C4-2B (cell line): Measurements from ENCODE around the gene TMTC2.

Experiments
- H3K27ac ChIP-seq: fragments of 450-650 bp; 2 replicates; pipeline ENCODE4 v1.5.1; 2017
- ZFX ChIP-seq: fragments of 450-650 bp; IDR thresholded peaks from 2 replicates; pipeline ENCODE4 v1.6.1; 2017
- TF ChIP-seq, protein P1 (sequence below): fragments of 450-650 bp; conservative IDR thresholded peaks from 2 replicates; pipeline ENCODE4 v1.5.1; 2017; ENCODE audit warnings: mild to moderate bottlenecking

TMTC2 gene

DNA sequence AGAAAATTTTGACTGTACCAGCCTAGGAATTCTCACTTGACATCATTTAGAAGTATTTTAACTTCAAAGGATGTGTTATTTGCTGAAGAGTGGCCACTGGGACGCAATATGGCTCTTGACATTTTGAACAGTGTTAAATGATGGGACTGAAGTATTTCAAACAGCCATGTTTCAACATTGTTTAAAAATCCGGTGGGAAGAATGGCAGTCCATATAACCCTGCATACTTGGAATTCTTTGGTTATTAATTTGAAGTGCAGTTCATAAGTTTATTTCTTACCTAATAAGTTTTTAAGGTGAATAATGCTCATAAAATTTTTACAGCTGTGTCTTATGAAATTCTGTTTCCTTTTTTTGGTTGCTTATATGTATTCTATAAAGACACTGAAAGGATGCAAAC is 8.3 kb downstream of the TMTC2 start:
- H3K27ac ChIP-seq: no peak overlapping the region
- TF ChIP-seq, protein P1, sequence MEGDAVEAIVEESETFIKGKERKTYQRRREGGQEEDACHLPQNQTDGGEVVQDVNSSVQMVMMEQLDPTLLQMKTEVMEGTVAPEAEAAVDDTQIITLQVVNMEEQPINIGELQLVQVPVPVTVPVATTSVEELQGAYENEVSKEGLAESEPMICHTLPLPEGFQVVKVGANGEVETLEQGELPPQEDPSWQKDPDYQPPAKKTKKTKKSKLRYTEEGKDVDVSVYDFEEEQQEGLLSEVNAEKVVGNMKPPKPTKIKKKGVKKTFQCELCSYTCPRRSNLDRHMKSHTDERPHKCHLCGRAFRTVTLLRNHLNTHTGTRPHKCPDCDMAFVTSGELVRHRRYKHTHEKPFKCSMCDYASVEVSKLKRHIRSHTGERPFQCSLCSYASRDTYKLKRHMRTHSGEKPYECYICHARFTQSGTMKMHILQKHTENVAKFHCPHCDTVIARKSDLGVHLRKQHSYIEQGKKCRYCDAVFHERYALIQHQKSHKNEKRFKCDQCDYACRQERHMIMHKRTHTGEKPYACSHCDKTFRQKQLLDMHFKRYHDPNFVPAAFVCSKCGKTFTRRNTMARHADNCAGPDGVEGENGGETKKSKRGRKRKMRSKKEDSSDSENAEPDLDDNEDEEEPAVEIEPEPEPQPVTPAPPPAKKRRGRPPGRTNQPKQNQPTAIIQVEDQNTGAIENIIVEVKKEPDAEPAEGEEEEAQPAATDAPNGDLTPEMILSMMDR: no peak
- no peak for TF ChIP-seq ZFX

DNA sequence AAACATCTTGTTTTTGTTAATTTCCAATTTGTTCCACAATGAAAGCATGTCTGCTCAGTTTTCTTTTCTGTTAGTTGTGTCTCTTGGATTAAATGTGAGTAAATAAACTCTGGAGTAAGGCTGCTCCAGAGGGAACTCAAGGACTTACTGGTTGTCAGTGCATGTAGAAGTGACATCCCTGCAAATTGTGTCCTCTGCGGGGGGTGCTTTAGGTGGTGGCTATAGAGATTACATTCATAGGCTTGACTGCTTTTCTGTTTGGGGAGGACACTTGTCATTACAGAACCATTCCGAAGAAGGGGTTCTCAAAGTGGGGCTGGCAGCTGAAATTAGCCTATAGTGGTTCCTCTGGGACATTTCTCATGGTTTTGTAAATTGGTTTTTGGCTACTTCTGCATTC is 8.8 kb downstream of the TMTC2 start:
- TF ChIP-seq ZFX: no peak
- TF ChIP-seq, protein P1: no peak
- no peak overlapping the region for H3K27ac ChIP-seq

- TF ChIP-seq ZFX: no peak
- TF ChIP-seq, protein P1: no peak
- H3K27ac ChIP-seq: no peak overlapping the region
These were observed 9.8 kb downstream of the TMTC2 start for GRCh38 chr12:82696543-82696942.

DNA sequence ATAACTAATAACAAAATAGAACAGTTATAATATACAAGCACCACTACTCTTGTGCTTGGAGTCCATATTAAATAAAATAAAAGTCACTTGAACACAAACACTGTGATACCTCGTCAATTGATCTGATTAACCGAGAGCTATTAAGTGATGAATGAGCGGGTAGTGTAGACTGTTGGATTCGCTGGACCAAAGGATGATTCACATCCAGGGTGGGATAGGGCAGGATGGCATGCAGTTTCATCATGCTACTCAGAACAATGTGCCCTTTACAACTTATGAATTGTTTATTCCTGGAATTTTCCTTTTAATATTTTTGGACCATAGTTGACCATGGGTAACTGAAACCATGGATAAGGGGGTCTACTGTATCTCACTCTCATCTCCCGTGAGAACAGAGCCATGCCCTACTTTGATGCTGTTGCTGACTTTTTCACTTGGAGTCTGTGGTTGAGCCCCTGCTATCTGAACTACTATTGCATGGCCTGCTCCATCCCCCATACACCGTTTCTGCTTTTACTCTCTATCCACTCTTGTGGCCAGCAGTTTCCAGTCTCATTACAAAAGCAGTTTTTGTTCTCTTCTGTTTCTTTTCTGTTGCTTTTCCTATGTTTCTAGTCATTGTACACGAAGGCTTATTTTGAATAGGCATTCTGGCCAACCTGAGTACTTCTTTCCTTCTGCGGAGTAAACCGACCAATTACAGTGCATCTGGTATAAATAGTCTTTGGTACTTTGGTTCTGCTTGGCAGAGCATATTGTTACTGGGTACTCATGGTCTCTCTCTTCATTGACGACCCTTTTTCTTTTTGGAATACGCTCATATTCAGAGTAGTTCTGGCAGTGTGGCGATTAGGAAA is 12.2 kb downstream of the TMTC2 start:
- H3K27ac ChIP-seq: no peak overlapping the region
- TF ChIP-seq ZFX: no peak
- TF ChIP-seq, protein P1: no peak

GRCh38 chr12:82705774-82706173 is 19.1 kb downstream of the TMTC2 start:
- no peak overlapping the region for H3K27ac ChIP-seq
- TF ChIP-seq ZFX: no peak
- TF ChIP-seq, protein P1: no peak

DNA sequence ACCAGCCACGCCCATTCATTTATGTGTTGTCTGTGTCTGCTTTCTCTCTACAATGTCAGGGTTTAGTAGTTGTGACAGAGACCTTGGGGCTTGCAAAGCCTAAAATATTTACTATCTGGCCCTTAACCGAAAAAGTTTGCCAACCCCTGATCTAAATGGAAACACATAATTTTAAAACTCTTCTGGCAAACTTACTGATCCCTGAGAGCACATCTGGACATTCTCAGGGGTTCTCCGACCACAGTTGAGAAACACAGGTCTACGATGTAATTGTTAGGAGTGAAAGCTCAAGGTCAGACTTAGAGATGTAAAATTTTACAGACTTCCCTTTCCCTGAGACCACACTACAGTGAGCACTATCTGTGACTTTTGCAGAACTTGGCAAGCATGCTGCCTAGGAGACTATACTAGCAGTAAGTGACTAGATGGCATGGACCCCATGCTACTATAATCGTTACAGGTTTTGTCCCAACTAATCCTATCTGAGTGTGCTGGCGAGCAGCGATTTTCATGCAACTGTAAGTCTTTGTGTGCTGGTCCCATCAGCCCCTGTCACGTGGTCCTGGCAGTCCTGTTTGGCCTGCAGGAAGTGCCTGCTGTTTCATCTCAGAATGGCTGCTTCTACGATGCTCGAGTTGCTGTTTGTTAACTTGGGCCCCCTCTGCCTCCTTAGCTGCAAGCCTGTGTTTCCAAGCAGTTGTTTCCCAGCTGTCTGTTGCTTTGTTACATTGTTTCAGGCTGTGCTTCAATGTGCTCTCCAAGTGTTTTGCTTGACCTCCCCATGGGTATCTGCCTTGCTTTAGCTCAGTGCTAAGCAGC is 21.6 kb downstream of the TMTC2 start:
- no peak for TF ChIP-seq ZFX
- TF ChIP-seq, protein P1: no peak
- H3K27ac ChIP-seq: no peak overlapping the region

DNA sequence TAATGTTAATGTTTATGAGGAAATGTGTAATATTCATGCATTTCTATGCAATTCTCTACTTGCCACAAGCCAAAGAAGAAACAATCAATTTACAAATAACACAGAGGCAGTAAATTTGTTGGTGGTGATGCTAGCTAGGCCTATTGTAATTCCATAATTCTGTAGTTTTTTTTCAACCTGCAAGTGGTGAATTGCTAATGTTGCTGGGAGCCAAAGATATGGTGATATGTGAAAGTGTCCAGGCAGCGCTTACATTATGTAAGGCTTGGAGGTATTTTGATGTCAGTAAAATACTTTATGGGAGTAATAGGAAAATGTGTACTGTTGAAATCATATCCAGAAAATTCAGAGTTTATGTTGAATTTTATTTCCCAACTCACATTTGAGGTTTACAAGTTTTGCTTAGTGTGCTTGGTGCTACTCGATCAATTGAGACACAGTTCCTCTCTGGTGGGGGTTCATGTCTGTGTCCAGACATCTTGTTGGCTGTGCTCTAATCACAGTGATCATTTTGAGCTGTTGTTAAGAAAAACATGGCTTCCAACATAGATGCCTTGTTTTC is 23.2 kb downstream of the TMTC2 start:
- H3K27ac ChIP-seq: no peak overlapping the region
- TF ChIP-seq, protein P1: no peak
- TF ChIP-seq ZFX: no peak
